Measurements from ENCODE around the gene SP1.

GRCh38 chr12:53343449-53343848, 36.5 kb upstream of the SP1 start:
- TF ChIP-seq ZIC2 (tag by site-specific recombination; IDR thresholded peaks at IDR 0.05) (no peak), YY1 (tag by site-specific recombination; IDR thresholded peaks at IDR 0.05) (no peak), PBX3 (CRISPR knock-in tag; IDR thresholded peaks at IDR 0.05) (no peak), ZNF2 (tag by site-specific recombination; IDR thresholded peaks at IDR 0.05) (no peak), CTCF (tag by site-specific recombination; IDR thresholded peaks at IDR 0.05) (no peak), SCRT2 (tag by site-specific recombination; IDR thresholded peaks at IDR 0.05) (no peak; the same call in 1 of the 2 replicates), ZNF654 (tag by site-specific recombination; IDR thresholded peaks at IDR 0.05; ENCODE audit: low read depth) (no peak), ZNF350 (tag by site-specific recombination; IDR thresholded peaks at IDR 0.05) (no peak)

Measured in HEK293 (cell line).